H54 (cell line): ENCODE measurements around the gene CETN2.
"Not testable (repeated sequence)": the region's sequence is repeated elsewhere in the genome, so short reads cannot be mapped to it uniquely, and the experiment has no call there.

Experiments used
- DNase-seq: peaks from one replicate; pipeline ENCODE4 v3.0.0; 2011; ENCODE audit warnings: low spot score, mixed read lengths; ENCODE audit not compliant: insufficient read length
- FAIRE-seq: peaks from 3 replicates; lab custom pipeline; 2011; peaks lifted over from hg19 to GRCh38; lab: Jason Lieb, UNC
- POLR2A ChIP-seq: IDR thresholded peaks from 2 replicates; pipeline ENCODE4 v1.6.1; 2011; ENCODE audit warnings: low read depth, mild to moderate bottlenecking, low read length

The CETN2 gene

GRCh38 chrX:152850465-152850864 lies 19.9 kb upstream of the CETN2 start:
- DNase-seq = no peak
- no peak for TF ChIP-seq POLR2A
- FAIRE-seq = no peak

- FAIRE-seq (no peak), DNase-seq (no peak)
- TF ChIP-seq POLR2A = no peak
These were observed 16.7 kb upstream of the CETN2 start for GRCh38 chrX:152847281-152847680.

- no peak for TF ChIP-seq POLR2A
- no peak for DNase-seq
- no peak for FAIRE-seq
These were observed 15.2 kb upstream of the CETN2 start for GRCh38 chrX:152845618-152846240.

- DNase-seq = no peak
- no peak for FAIRE-seq
- no peak for TF ChIP-seq POLR2A
These were observed 13.7 kb upstream of the CETN2 start for GRCh38 chrX:152844256-152844655.

GRCh38 chrX:152843852-152844251 lies 13.3 kb upstream of the CETN2 start:
- TF ChIP-seq POLR2A = no peak
- FAIRE-seq (no peak), DNase-seq (no peak)

GRCh38 chrX:152842772-152843338 lies 12.3 kb upstream of the CETN2 start:
- no peak for DNase-seq
- no peak for TF ChIP-seq POLR2A
- no peak for FAIRE-seq

- DNase-seq, FAIRE-seq: not testable (repeated sequence)
These were observed 4.9 kb upstream of the CETN2 start for GRCh38 chrX:152835470-152835869.

- TF ChIP-seq POLR2A = no peak
- no peak for DNase-seq
- no peak for FAIRE-seq
These were observed 2.8 kb upstream of the CETN2 start for GRCh38 chrX:152833378-152833777.

GRCh38 chrX:152832520-152832919 lies 2.0 kb upstream of the CETN2 start:
- no peak for TF ChIP-seq POLR2A
- FAIRE-seq (no peak), DNase-seq (no peak)

GRCh38 chrX:152831391-152831790 lies 834 bp upstream of the CETN2 start:
- no peak for TF ChIP-seq POLR2A
- FAIRE-seq = no peak
- no peak for DNase-seq

- TF ChIP-seq POLR2A = no peak
- FAIRE-seq = peak; percentile 48
- DNase-seq = peak; percentile 13
These were observed 5.6 kb downstream of the CETN2 start for GRCh38 chrX:152824841-152825374.

GRCh38 chrX:152823657-152824056 lies 6.9 kb downstream of the CETN2 start:
- FAIRE-seq (no peak), DNase-seq (no peak)
- TF ChIP-seq POLR2A = no peak

- TF ChIP-seq POLR2A = no peak
- FAIRE-seq (no peak), DNase-seq (no peak)
These were observed 8.0 kb downstream of the CETN2 start for GRCh38 chrX:152822383-152823086.

- peak; percentile 24 for DNase-seq
- TF ChIP-seq POLR2A = no peak
- no peak for FAIRE-seq
These were observed 9.3 kb downstream of the CETN2 start for GRCh38 chrX:152821145-152821765.
